H1 (cell line): ENCODE measurements around the gene CREB3L1. TPM values are rescaled to one million over a fixed set of nuclear protein-coding genes. Genes with fewer than 3 reads are reported as not detected.

Source experiments
- CTCF ChIA-PET: fragments of 300-600 bp; sonication (Branson Sonifier 250); formaldehyde crosslinking; loops from one replicate; lab custom pipeline; 2021; ENCODE audit not compliant: partially characterized antibody; lab: Charles Lee
- POLR2A ChIA-PET: fragments of 300-600 bp; sonication (Branson Sonifier 250); formaldehyde crosslinking; loops from one replicate; lab custom pipeline; 2021; ENCODE audit warnings: inconsistent platforms; ENCODE audit not compliant: partially characterized antibody; lab: Charles Lee
- DNase-seq, 2 experiments: peaks; one replicate each; pipeline versions ENCODE4 v3.0.0 to v3.0.0-alpha.2; 2010 to 2022; ENCODE audit warnings: low spot score in 2 of 2, low read depth in 1 of 2, mixed read lengths in 1 of 2
- FAIRE-seq: peaks from 2 replicates; lab custom pipeline; 2011; peaks lifted over from hg19 to GRCh38; lab: Jason Lieb, UNC
- H2AFZ ChIP-seq: 2 replicates; pipeline ENCODE4 v1.8.1; 2012; ENCODE audit warnings: low read length, inconsistent platforms
- H2AK5ac ChIP-seq: 2 replicates; pipeline ENCODE4 v1.6.1; 2013; ENCODE audit warnings: low read depth, low read length
- H2BK120ac ChIP-seq: replicated peaks from 2 replicates; pipeline ENCODE3; 2013; ENCODE audit warnings: low read depth, low read length, inconsistent platforms
- H2BK12ac ChIP-seq: 2 replicates; pipeline ENCODE4 v1.6.1; 2013; ENCODE audit warnings: low read depth, low read length
- H2BK15ac ChIP-seq: 2 replicates; pipeline ENCODE4 v1.6.1; 2013; ENCODE audit warnings: low read length
- H2BK20ac ChIP-seq: 2 replicates; pipeline ENCODE4 v1.6.1; 2013; ENCODE audit warnings: low read length
- H2BK5ac ChIP-seq: 2 replicates; pipeline ENCODE4 v1.6.1; 2013; ENCODE audit warnings: low read depth, low read length
- H3K14ac ChIP-seq: 2 replicates; pipeline ENCODE4 v1.6.1; 2013; ENCODE audit warnings: inconsistent platforms; ENCODE audit not compliant: insufficient read length
- H3K18ac ChIP-seq: 2 replicates; pipeline ENCODE4 v1.6.1; 2013; ENCODE audit warnings: low read length; ENCODE audit errors: extremely low read depth
- H3K23ac ChIP-seq: 2 replicates; pipeline ENCODE4 v1.6.1; 2013; ENCODE audit warnings: inconsistent platforms; ENCODE audit not compliant: insufficient read length
- H3K23me2 ChIP-seq: 2 replicates; pipeline ENCODE4 v1.6.1; 2013; ENCODE audit warnings: low read depth, low read length
- H3K27ac ChIP-seq: 2 replicates; pipeline ENCODE4 v1.6.1; 2011; ENCODE audit warnings: low read depth, low read length, inconsistent platforms
- H3K27me3 ChIP-seq, 4 experiments: replicated peaks in 1 of 4; 1 replicate in 1 of 4; 2 replicates in 3 of 4; pipeline versions ENCODE4 v1.6.1 to v1.8.1; 2011 to 2013; ENCODE audit warnings: low read length in 3 of 4, mild to moderate bottlenecking in 3 of 4, inconsistent platforms in 2 of 4, mixed read lengths in 2 of 4, moderate library complexity in 1 of 4; ENCODE audit not compliant: control insufficient read depth in 3 of 4, insufficient read depth in 3 of 4; ENCODE audit errors: extremely low read depth in 1 of 4
- H3K36me3 ChIP-seq, 4 experiments: 2 replicates each; pipeline versions ENCODE4 v1.6.1 to v1.8.1; 2011 to 2013; ENCODE audit warnings: mild to moderate bottlenecking in 4 of 4, low read length in 3 of 4, moderate library complexity in 2 of 4, control low read depth in 1 of 4, inconsistent platforms in 1 of 4; ENCODE audit not compliant: insufficient read depth in 4 of 4, control insufficient read depth in 2 of 4
- H3K4ac ChIP-seq: replicated peaks from 2 replicates; pipeline ENCODE3; 2013; ENCODE audit warnings: low read length, low read depth, mixed read lengths, inconsistent platforms; ENCODE audit not compliant: insufficient read length
- H3K4me1 ChIP-seq, 4 experiments: replicated peaks in 1 of 4; 1 replicate in 1 of 4; 2 replicates in 3 of 4; pipeline versions ENCODE4 v1.6.1 to v1.8.1; 2011 to 2013; ENCODE audit warnings: low read length in 3 of 4, inconsistent platforms in 2 of 4, mixed read lengths in 1 of 4; ENCODE audit not compliant: insufficient read depth in 4 of 4, control insufficient read depth in 3 of 4
- H3K4me2 ChIP-seq, 2 experiments: 2 replicates each; pipeline versions ENCODE4 v1.6.1 to v1.8.1; 2011 to 2013; ENCODE audit warnings: low read depth in 2 of 2, low read length in 2 of 2, control low read depth in 1 of 2, inconsistent platforms in 1 of 2, mild to moderate bottlenecking in 1 of 2; ENCODE audit not compliant: insufficient read depth in 1 of 2
- H3K4me3 ChIP-seq, 4 experiments: fragments of 200-600, 300-600 bp in 1 of 4; sonication (generic), shearing (Covaris generic), sonication (Bioruptor Twin) in 1 of 4; 2 replicates each; pipeline versions ENCODE4 v1.5.1 to v1.8.1; 2011 to 2016; ENCODE audit warnings: low read length in 4 of 4, low read depth in 3 of 4, control low read depth in 2 of 4, inconsistent platforms in 2 of 4, mild to moderate bottlenecking in 2 of 4, mixed read lengths in 1 of 4, moderate library complexity in 1 of 4; ENCODE audit not compliant: insufficient read depth in 2 of 4; ENCODE audit errors: extremely low read depth in 1 of 4
- H3K56ac ChIP-seq: replicated peaks from 2 replicates; pipeline ENCODE3; 2013; ENCODE audit warnings: low read depth, mild to moderate bottlenecking, mixed read lengths, low read length, inconsistent platforms; ENCODE audit not compliant: insufficient read length
- H3K79me1 ChIP-seq: 2 replicates; pipeline ENCODE4 v1.6.1; 2013; ENCODE audit warnings: low read depth, low read length, control low read depth
- H3K79me2 ChIP-seq, 2 experiments: 2 replicates each; pipeline versions ENCODE4 v1.6.1 to v1.8.1; 2012 to 2013; ENCODE audit warnings: low read length in 2 of 2, mild to moderate bottlenecking in 2 of 2, inconsistent platforms in 1 of 2; ENCODE audit not compliant: insufficient read depth in 2 of 2, control insufficient read depth in 1 of 2
- H3K9ac ChIP-seq, 4 experiments: replicated peaks in 1 of 4; 1 replicate in 1 of 4; 2 replicates in 3 of 4; pipeline versions ENCODE4 v1.6.1 to v1.8.1; 2011 to 2013; ENCODE audit warnings: low read depth in 3 of 4, low read length in 3 of 4, control low read depth in 2 of 4, mild to moderate bottlenecking in 2 of 4, moderate library complexity in 2 of 4, inconsistent platforms in 1 of 4; ENCODE audit errors: extremely low read depth in 1 of 4
- H3K9me3 ChIP-seq, 2 experiments: 2 replicates each; pipeline versions ENCODE4 v1.6.1 to v1.8.1; 2012 to 2013; ENCODE audit warnings: mild to moderate bottlenecking in 2 of 2, moderate library complexity in 2 of 2, control low read depth in 1 of 2, inconsistent platforms in 1 of 2, low read depth in 1 of 2, low read length in 1 of 2, mixed read lengths in 1 of 2; ENCODE audit not compliant: insufficient read depth in 2 of 2
- H4K20me1 ChIP-seq, 2 experiments: replicated peaks in 1 of 2; 2 replicates each; pipeline versions ENCODE3 to v1.8.1; 2011 to 2013; ENCODE audit warnings: inconsistent platforms in 2 of 2, low read length in 2 of 2, mild to moderate bottlenecking in 1 of 2; ENCODE audit not compliant: insufficient read depth in 2 of 2, control insufficient read depth in 1 of 2
- H4K5ac ChIP-seq: 2 replicates; pipeline ENCODE4 v1.6.1; 2013; ENCODE audit warnings: low read length, low read depth, mixed read lengths, inconsistent platforms; ENCODE audit not compliant: insufficient read length
- H4K8ac ChIP-seq: 2 replicates; pipeline ENCODE4 v1.8.0; 2013; ENCODE audit warnings: mild to moderate bottlenecking, moderate library complexity, low read length, inconsistent platforms; ENCODE audit not compliant: insufficient read depth; ENCODE audit errors: extremely low read depth
- H4K91ac ChIP-seq: replicated peaks from 2 replicates; pipeline ENCODE3; 2013; ENCODE audit warnings: low read length, mixed read lengths, inconsistent platforms; ENCODE audit not compliant: insufficient read length
- ASH2L ChIP-seq: fragments of 200-600, 300-600 bp; sonication (generic); IDR thresholded peaks from one replicate; pipeline ENCODE4 v1.7.1; 2017; ENCODE audit warnings: low read length
- ATF3 ChIP-seq: IDR thresholded peaks from 2 replicates; pipeline ENCODE4 v1.6.1; 2011; ENCODE audit warnings: low read depth, mild to moderate bottlenecking, low read length; ENCODE audit not compliant: insufficient read depth
- CEBPB ChIP-seq: IDR thresholded peaks from 2 replicates; pipeline ENCODE4 v1.6.1; 2012; ENCODE audit warnings: low read depth, low read length
- EP300 ChIP-seq, 2 experiments: IDR thresholded peaks; 1 replicate in 1 of 2; 2 replicates in 1 of 2; pipeline ENCODE4 v1.6.1; 2011 to 2012; ENCODE audit warnings: low read depth in 2 of 2, low read length in 2 of 2, mild to moderate bottlenecking in 2 of 2, borderline replicate concordance in 1 of 2, inconsistent platforms in 1 of 2, moderate library complexity in 1 of 2
- FOSL1 ChIP-seq: IDR thresholded peaks from 2 replicates; pipeline ENCODE4 v1.6.1; 2011; ENCODE audit warnings: mild to moderate bottlenecking, low read depth, low read length, moderate library complexity; ENCODE audit not compliant: insufficient read depth
- NANOG ChIP-seq: IDR thresholded peaks from 2 replicates; pipeline ENCODE4 v1.6.1; 2011; ENCODE audit warnings: low read length, low read depth, mild to moderate bottlenecking, inconsistent platforms; ENCODE audit not compliant: insufficient read depth, poor library complexity, severe bottlenecking
- NRF1 ChIP-seq: IDR thresholded peaks from 2 replicates; pipeline ENCODE4 v1.6.1; 2011; ENCODE audit warnings: mild to moderate bottlenecking, low read depth, low read length, improper control_type of control experiment
- RAD21 ChIP-seq, 2 experiments: IDR thresholded peaks in 1 of 2; conservative IDR thresholded peaks in 1 of 2; 2 replicates each; pipeline ENCODE4 v1.6.1; 2011; ENCODE audit warnings: low read depth in 2 of 2, low read length in 2 of 2, improper control_type of control experiment in 1 of 2, inconsistent platforms in 1 of 2, mild to moderate bottlenecking in 1 of 2, moderate library complexity in 1 of 2
- SP1 ChIP-seq: IDR thresholded peaks from 2 replicates; pipeline ENCODE4 v1.6.1; 2011; ENCODE audit warnings: low read depth, low read length
- WGBS, 2 experiments: shearing (Covaris generic) in 1 of 2; methylation state at CpG; one replicate each; pipeline versions ENCODE4 v1.1.6 to v1.1.7; 2013 to 2015; ENCODE audit warnings: low lambda C conversion rate in 2 of 2, mixed read lengths in 2 of 2, inconsistent platforms in 1 of 2, low coverage in 1 of 2, missing lambda C conversion rate in 1 of 2; ENCODE audit not compliant: insufficient replicate concordance in 2 of 2, insufficient coverage in 1 of 2, insufficient read length in 1 of 2; ENCODE audit errors: extremely low coverage in 1 of 2, missing lambda C conversion rate in 1 of 2; 5-methylcytosine and 5-hydroxymethylcytosine counted together
- polyA plus RNA-seq, 7 experiments: library from polyadenylated mRNA; depleted of rRNA in 3 of 7; stranded (reverse) in 5 of 7; unstranded in 2 of 7; fragments of >200 nt in 5 of 7; fragments of 200-250 nt in 2 of 7; gene quantifications; 1 replicate in 5 of 7; 2 replicates in 1 of 7; 4 replicates in 1 of 7; pipeline versions ENCODE4 v1.2.1 to v1.2.3, GENCODE V29; 2011 to 2013; ENCODE audit warnings: missing spikeins in 2 of 7, mixed read lengths in 2 of 7
- total RNA-seq: library from RNA; stranded (reverse); fragmentation: NEBNext Ultra II Directional; extraction: Animal tissue kit (Norgen Biotek cat#: 25700); gene quantifications from 2 replicates; pipeline ENCODE4 v1.2.1, GENCODE V29; 2021

The CREB3L1 gene
- total and polyA plus RNA-seq, 2 of the 8 experiments (the other 6 are each of a cell fraction or from before 2014, with no cell fraction given): 4.1 to 12.7 TPM

- ChIA-PET CTCF (interaction anchor here (0.9 to 44.5 kb wide), 5 partner anchors 5 to 94 kb away, joined by 3 to 1004 read pairs (median 6); partner anchors contain the start of genes DGKZ and MDK), POLR2A (interaction anchor here (1.0 to 3.4 kb wide), 5 partner anchors 11 to 95 kb away, joined by 3 to 21 read pairs (median 4); partner anchors contain the start of gene DGKZ)
- Histone ChIP-seq H3K27me3 (peaks cover 2 to 19% (median 18%) of the 10 kb centered on the region in 4 experiments), H3K4ac (no peak overlapping the region), H3K23me2 (peaks cover 4% of the 10 kb centered on the region; the same call in 1 of the 2 replicates), H2BK20ac (peak overlapping the region; percentile 83), H2BK120ac (peak overlapping the region; percentile 16), H3K4me2 (peak overlapping the region; percentile 4 to 68; a peak in 2 of 4 replicates), H2AK5ac (peak overlapping the region; percentile 58; the same call in 1 of the 2 replicates), H3K4me1 (peaks cover 34 to 62% (median 56%) of the 10 kb centered on the region in 4 experiments), H2BK15ac (0 out of 2 replicates have a peak overlapping the region, but pooled peaks have one; percentile 53), H3K9ac (no peak overlapping the region), H3K23ac (no peak overlapping the region), H3K79me1 (0 out of 2 replicates have a peak, but pooled peaks cover 3% of the 10 kb centered on the region), H3K14ac (no peak overlapping the region), H4K91ac (peak overlapping the region; percentile 18), H3K79me2 (no peaks in the 10 kb centered on the region), H3K18ac (peak overlapping the region; percentile 57; the same call in 1 of the 2 replicates), H3K9me3 (no peaks in the 10 kb centered on the region), H2AFZ (no peak overlapping the region), H4K8ac (no peak overlapping the region), H3K4me3 (peak overlapping the region in 1 of 4 experiments; percentile 46; a peak in 1 of 8 replicates), H4K5ac (no peak overlapping the region), H3K36me3 (no peaks in the 10 kb centered on the region), H2BK12ac (peak overlapping the region; percentile 84), H2BK5ac (peak overlapping the region; percentile 92; the same call in 1 of the 2 replicates), H4K20me1 (no peaks in the 10 kb centered on the region), H3K27ac (no peak overlapping the region; the same call in 1 of the 2 replicates), H3K56ac (no peak overlapping the region)
- 80% methylated on average over 13 of the region's 13 CpGs; no CpG with 5 or more reads in 1 of the 2 experiments for WGBS, 2 experiments
- FAIRE-seq (no peak), DNase-seq (no peak)
- TF ChIP-seq FOSL1: no peak
- TF ChIP-seq SP1: no peak
- TF ChIP-seq ATF3: no peak
- TF ChIP-seq EP300 (IDR thresholded peaks at IDR 0.05; ENCODE audit: borderline replicate concordance in 1 of 2, low read depth in 2 of 2, low read length in 2 of 2): no peak
- no peak for TF ChIP-seq CEBPB
- TF ChIP-seq NANOG: no peak
- TF ChIP-seq ASH2L: no peak
- TF ChIP-seq RAD21 (IDR thresholded peaks at IDR 0.05 in 1 of 2, conservative IDR thresholded peaks at IDR 0.05 in 1 of 2; ENCODE audit: low read depth in 2 of 2, low read length in 2 of 2): no peak
- no peak for TF ChIP-seq NRF1
These were observed 60.3 kb downstream of the CREB3L1 start for GRCh38 chr11:46337626-46338345.
